ENCODE results near the gene SLC25A51.
A peak's percentile ranks its signal among the peaks of the same experiment; 100 is the strongest.

Gene SLC25A51

DNA sequence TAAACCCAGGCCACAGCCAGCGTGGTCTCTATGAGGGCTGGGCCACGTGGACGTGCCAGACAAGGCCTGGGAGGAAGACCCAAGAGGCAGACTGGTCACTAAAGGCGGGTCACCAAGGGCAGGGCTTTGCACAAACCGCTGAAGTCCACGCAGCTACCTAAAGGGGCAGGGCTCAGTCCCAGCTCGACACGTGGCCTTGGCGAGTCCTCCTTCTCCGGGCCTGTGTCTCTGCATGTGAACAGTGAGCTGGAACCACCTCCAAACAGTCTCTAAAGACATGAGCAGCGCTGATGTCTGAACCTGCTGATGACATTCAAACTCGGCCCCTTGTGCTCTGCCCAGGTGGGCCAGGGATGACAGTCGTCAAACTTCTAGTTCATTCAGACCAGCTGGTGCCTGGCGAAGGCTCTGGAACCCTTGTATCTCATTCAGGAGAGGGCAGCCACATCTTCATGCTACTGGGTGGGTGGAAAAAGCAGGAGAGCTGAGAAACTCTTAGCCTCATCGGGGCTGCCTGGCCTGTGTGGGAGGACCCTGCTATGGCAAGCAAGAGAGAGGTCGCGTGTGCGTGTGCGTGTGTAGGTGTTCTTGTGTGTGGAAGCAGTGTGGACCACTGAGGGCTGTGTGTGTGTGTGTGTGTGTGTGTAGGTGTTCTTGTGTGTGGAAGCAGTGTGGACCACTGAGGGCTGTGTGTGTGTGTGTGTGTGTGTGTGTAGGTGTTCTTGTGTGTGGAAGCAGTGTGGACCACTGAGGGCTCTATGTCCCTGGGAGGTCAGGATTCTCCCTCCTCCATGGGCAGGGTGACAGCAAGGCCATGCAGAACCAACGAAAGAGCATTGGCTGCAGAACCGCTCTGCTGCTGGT, 14.1 kb upstream of the SLC25A51 start:
- no peak overlapping the region for H2BK120ac ChIP-seq (ENCODE audit: insufficient read depth, low read length, poor library complexity)
- no peak overlapping the region for H3K9ac ChIP-seq (ENCODE audit: low read length)
- no peak overlapping the region for H2BK5ac ChIP-seq (ENCODE audit: low read depth, low read length, poor library complexity)
- H2BK12ac ChIP-seq (ENCODE audit: low read length): no peak overlapping the region
- H3K9me3 ChIP-seq (ENCODE audit: insufficient read depth, low read depth, low read length): no peaks in the 10 kb centered on the region
- H4K91ac ChIP-seq (ENCODE audit: low read depth, low read length): no peak overlapping the region
- no peak overlapping the region for H3K18ac ChIP-seq (ENCODE audit: low read length)
- no peak overlapping the region for H3K4me3 ChIP-seq (ENCODE audit: low read depth, low read length)
- DNase-seq: no peak
- H3K79me1 ChIP-seq (ENCODE audit: low read length): peaks cover 3% of the 10 kb centered on the region
- no peak overlapping the region for H3K27ac ChIP-seq (ENCODE audit: low read depth, low read length)
- no peak overlapping the region for H2AK5ac ChIP-seq (ENCODE audit: low read length)
- H3K4me1 ChIP-seq (ENCODE audit: control insufficient read depth in 1 of 2, insufficient read depth in 2 of 2, low read length in 2 of 2): peaks cover 11 to 14% of the 10 kb centered on the region in 2 experiments
- no CpG with 5 or more reads among the region's 21 CpGs for WGBS (ENCODE audit: extremely low coverage, insufficient coverage, insufficient read length)
- H3K4me2 ChIP-seq (ENCODE audit: low read length): no peak overlapping the region
- no peak overlapping the region for H2AFZ ChIP-seq (ENCODE audit: insufficient read depth, low read length, poor library complexity)
- no peak overlapping the region for H4K12ac ChIP-seq (ENCODE audit: low read depth, low read length)
- H3K23ac ChIP-seq (ENCODE audit: low read length): no peak overlapping the region
- no peaks in the 10 kb centered on the region for H3K79me2 ChIP-seq (ENCODE audit: control insufficient read depth, insufficient read depth, low read length, poor library complexity)
- no peaks in the 10 kb centered on the region for H3K27me3 ChIP-seq (ENCODE audit: insufficient read depth, low read length)
- peaks cover 53 to 59% of the 10 kb centered on the region in 2 experiments for H3K36me3 ChIP-seq (ENCODE audit: control insufficient read depth in 1 of 2, insufficient read depth in 2 of 2, low read length in 2 of 2)
- no peak overlapping the region for H3K14ac ChIP-seq (ENCODE audit: low read length)
- no peak overlapping the region for H3K4ac ChIP-seq (ENCODE audit: low read depth, low read length)
- no peak overlapping the region for H4K8ac ChIP-seq (ENCODE audit: low read depth, low read length)

DNA sequence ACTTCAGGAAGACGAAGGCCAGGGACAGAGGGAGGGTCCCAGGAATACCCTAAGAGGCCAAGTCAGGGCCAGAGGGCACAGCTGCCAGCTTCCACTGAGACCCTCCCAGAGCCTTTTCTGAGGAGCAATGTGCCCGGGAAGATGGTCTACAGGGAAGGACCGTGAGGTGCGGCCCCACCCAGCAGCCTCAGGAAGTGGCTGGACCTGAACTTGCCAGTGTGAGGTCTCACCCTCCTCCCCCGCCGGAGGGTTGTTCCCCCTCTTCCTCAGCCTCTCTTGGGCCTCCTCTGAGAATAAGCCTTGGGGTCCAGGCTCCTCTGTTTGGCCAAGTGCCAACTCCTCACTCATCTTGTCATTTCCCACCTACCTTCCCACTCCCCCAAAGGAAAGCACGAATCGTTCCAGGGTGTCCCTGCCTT, 13.4 kb upstream of the SLC25A51 start:
- Histone ChIP-seq H3K14ac (ENCODE audit: low read length) (no peak overlapping the region), H3K4ac (ENCODE audit: low read depth, low read length) (no peak overlapping the region), H3K4me1 (ENCODE audit: control insufficient read depth in 1 of 2, insufficient read depth in 2 of 2, low read length in 2 of 2) (peaks cover 5 to 8% of the 10 kb centered on the region in 2 experiments), H3K4me3 (ENCODE audit: low read depth, low read length) (no peak overlapping the region), H4K91ac (ENCODE audit: low read depth, low read length) (no peak overlapping the region), H2AK5ac (ENCODE audit: low read length) (no peak overlapping the region), H3K9me3 (ENCODE audit: insufficient read depth, low read depth, low read length) (no peaks in the 10 kb centered on the region), H2AFZ (ENCODE audit: insufficient read depth, low read length, poor library complexity) (no peak overlapping the region), H2BK12ac (ENCODE audit: low read length) (no peak overlapping the region), H3K79me2 (ENCODE audit: control insufficient read depth, insufficient read depth, low read length, poor library complexity) (no peaks in the 10 kb centered on the region), H2BK5ac (ENCODE audit: low read depth, low read length, poor library complexity) (no peak overlapping the region), H3K27me3 (ENCODE audit: insufficient read depth, low read length) (no peaks in the 10 kb centered on the region), H4K8ac (ENCODE audit: low read depth, low read length) (no peak overlapping the region), H3K18ac (ENCODE audit: low read length) (no peak overlapping the region), H3K9ac (ENCODE audit: low read length) (no peak overlapping the region), H3K36me3 (ENCODE audit: control insufficient read depth in 1 of 2, insufficient read depth in 2 of 2, low read length in 2 of 2) (peaks cover 53 to 55% of the 10 kb centered on the region in 2 experiments), H3K4me2 (ENCODE audit: low read length) (no peak overlapping the region), H4K12ac (ENCODE audit: low read depth, low read length) (no peak overlapping the region), H3K27ac (ENCODE audit: low read depth, low read length) (no peak overlapping the region), H3K79me1 (ENCODE audit: low read length) (peaks cover 3% of the 10 kb centered on the region), H2BK120ac (ENCODE audit: insufficient read depth, low read length, poor library complexity) (no peak overlapping the region), H3K23ac (ENCODE audit: low read length) (no peak overlapping the region)
- DNase-seq: no peak
- WGBS (ENCODE audit: extremely low coverage, insufficient coverage, insufficient read length): no CpG with 5 or more reads among the region's 8 CpGs

- no peak overlapping the region for H4K12ac ChIP-seq (ENCODE audit: low read depth, low read length)
- no peak overlapping the region for H3K4me3 ChIP-seq (ENCODE audit: low read depth, low read length)
- no CpG with 5 or more reads among the region's 18 CpGs for WGBS (ENCODE audit: extremely low coverage, insufficient coverage, insufficient read length)
- no peak overlapping the region for H3K4me2 ChIP-seq (ENCODE audit: low read length)
- H3K9me3 ChIP-seq (ENCODE audit: insufficient read depth, low read depth, low read length): no peaks in the 10 kb centered on the region
- no peak overlapping the region for H3K18ac ChIP-seq (ENCODE audit: low read length)
- no peak overlapping the region for H3K14ac ChIP-seq (ENCODE audit: low read length)
- H2AK5ac ChIP-seq (ENCODE audit: low read length): no peak overlapping the region
- no peaks in the 10 kb centered on the region for H3K27me3 ChIP-seq (ENCODE audit: insufficient read depth, low read length)
- H4K91ac ChIP-seq (ENCODE audit: low read depth, low read length): no peak overlapping the region
- no peak overlapping the region for H2AFZ ChIP-seq (ENCODE audit: insufficient read depth, low read length, poor library complexity)
- H2BK5ac ChIP-seq (ENCODE audit: low read depth, low read length, poor library complexity): no peak overlapping the region
- H2BK120ac ChIP-seq (ENCODE audit: insufficient read depth, low read length, poor library complexity): no peak overlapping the region
- no peak overlapping the region for H3K4ac ChIP-seq (ENCODE audit: low read depth, low read length)
- DNase-seq: no peak
- H3K27ac ChIP-seq (ENCODE audit: low read depth, low read length): no peak overlapping the region
- peaks cover 49 to 52% of the 10 kb centered on the region in 2 experiments for H3K36me3 ChIP-seq (ENCODE audit: control insufficient read depth in 1 of 2, insufficient read depth in 2 of 2, low read length in 2 of 2)
- H4K8ac ChIP-seq (ENCODE audit: low read depth, low read length): no peak overlapping the region
- no peak overlapping the region for H3K23ac ChIP-seq (ENCODE audit: low read length)
- H2BK12ac ChIP-seq (ENCODE audit: low read length): no peak overlapping the region
- H3K79me2 ChIP-seq (ENCODE audit: control insufficient read depth, insufficient read depth, low read length, poor library complexity): no peaks in the 10 kb centered on the region
- peaks cover 1 to 2% of the 10 kb centered on the region in 2 experiments for H3K4me1 ChIP-seq (ENCODE audit: control insufficient read depth in 1 of 2, insufficient read depth in 2 of 2, low read length in 2 of 2)
- H3K9ac ChIP-seq (ENCODE audit: low read length): no peak overlapping the region
- peaks cover 2% of the 10 kb centered on the region for H3K79me1 ChIP-seq (ENCODE audit: low read length)
Measured at GRCh38 chr9:37916471-37917312, 12.8 kb upstream of the SLC25A51 start.

DNA sequence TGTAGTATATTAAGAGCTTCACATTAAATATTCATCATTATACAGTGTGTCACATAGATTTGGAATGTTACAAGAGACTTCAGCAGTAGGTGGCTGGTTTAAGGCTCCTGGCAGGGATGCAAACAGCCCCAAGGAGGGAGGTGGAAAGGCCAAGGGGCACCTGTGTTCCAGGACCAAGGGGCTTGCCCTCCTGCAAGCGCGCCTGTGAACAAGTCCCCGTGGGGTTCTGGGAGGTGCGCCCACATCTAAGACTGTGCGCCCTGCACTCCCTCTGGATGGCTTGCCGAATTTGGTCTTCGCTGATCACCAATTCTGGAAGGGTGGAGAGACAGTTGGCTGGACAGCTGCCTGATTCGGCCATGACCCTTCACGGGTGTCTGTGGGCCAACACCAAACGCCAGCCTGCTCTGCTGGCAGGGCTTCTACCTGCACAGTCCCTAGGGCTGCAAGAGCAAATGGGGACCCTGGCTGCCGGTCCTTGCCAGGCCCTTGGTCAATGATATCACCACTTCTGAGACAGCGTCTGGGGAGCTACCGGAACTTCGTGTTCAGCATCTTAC, 12.1 kb upstream of the SLC25A51 start:
- H3K4me2 ChIP-seq (ENCODE audit: low read length): no peak overlapping the region
- peaks cover 2% of the 10 kb centered on the region for H3K79me1 ChIP-seq (ENCODE audit: low read length)
- peak overlapping the region; percentile 22 for H2AK5ac ChIP-seq (ENCODE audit: low read length)
- no peak overlapping the region for H3K4me3 ChIP-seq (ENCODE audit: low read depth, low read length)
- H2BK120ac ChIP-seq (ENCODE audit: insufficient read depth, low read length, poor library complexity): no peak overlapping the region
- H3K9me3 ChIP-seq (ENCODE audit: insufficient read depth, low read depth, low read length): no peaks in the 10 kb centered on the region
- peak overlapping the region; percentile 50 for H2BK12ac ChIP-seq (ENCODE audit: low read length)
- H3K79me2 ChIP-seq (ENCODE audit: control insufficient read depth, insufficient read depth, low read length, poor library complexity): no peaks in the 10 kb centered on the region
- no peak overlapping the region for H3K9ac ChIP-seq (ENCODE audit: low read length)
- no peak overlapping the region for H3K27ac ChIP-seq (ENCODE audit: low read depth, low read length)
- no peak for DNase-seq
- no peaks in the 10 kb centered on the region for H3K4me1 ChIP-seq (ENCODE audit: control insufficient read depth in 1 of 2, insufficient read depth in 2 of 2, low read length in 2 of 2)
- H4K8ac ChIP-seq (ENCODE audit: low read depth, low read length): no peak overlapping the region
- peaks cover 47% of the 10 kb centered on the region in 2 experiments for H3K36me3 ChIP-seq (ENCODE audit: control insufficient read depth in 1 of 2, insufficient read depth in 2 of 2, low read length in 2 of 2)
- H4K12ac ChIP-seq (ENCODE audit: low read depth, low read length): no peak overlapping the region
- no peak overlapping the region for H3K4ac ChIP-seq (ENCODE audit: low read depth, low read length)
- no CpG with 5 or more reads among the region's 14 CpGs for WGBS (ENCODE audit: extremely low coverage, insufficient coverage, insufficient read length)
- no peak overlapping the region for H4K91ac ChIP-seq (ENCODE audit: low read depth, low read length)
- peak overlapping the region; percentile 21 for H2AFZ ChIP-seq (ENCODE audit: insufficient read depth, low read length, poor library complexity)
- no peak overlapping the region for H3K14ac ChIP-seq (ENCODE audit: low read length)
- H3K27me3 ChIP-seq (ENCODE audit: insufficient read depth, low read length): no peaks in the 10 kb centered on the region
- no peak overlapping the region for H2BK5ac ChIP-seq (ENCODE audit: low read depth, low read length, poor library complexity)
- H3K23ac ChIP-seq (ENCODE audit: low read length): no peak overlapping the region
- H3K18ac ChIP-seq (ENCODE audit: low read length): peak overlapping the region; percentile 42

Data from trophoblast cell (in vitro differentiated cells and primary cell).